ENCODE measurements around the gene PDGFRB. TPM values are rescaled to one million over a fixed set of nuclear protein-coding genes. Genes with fewer than 3 reads are reported as not detected.

Gene PDGFRB
- total RNA-seq, 1 donor from 2014 or later, result 2.9 TPM

DNA sequence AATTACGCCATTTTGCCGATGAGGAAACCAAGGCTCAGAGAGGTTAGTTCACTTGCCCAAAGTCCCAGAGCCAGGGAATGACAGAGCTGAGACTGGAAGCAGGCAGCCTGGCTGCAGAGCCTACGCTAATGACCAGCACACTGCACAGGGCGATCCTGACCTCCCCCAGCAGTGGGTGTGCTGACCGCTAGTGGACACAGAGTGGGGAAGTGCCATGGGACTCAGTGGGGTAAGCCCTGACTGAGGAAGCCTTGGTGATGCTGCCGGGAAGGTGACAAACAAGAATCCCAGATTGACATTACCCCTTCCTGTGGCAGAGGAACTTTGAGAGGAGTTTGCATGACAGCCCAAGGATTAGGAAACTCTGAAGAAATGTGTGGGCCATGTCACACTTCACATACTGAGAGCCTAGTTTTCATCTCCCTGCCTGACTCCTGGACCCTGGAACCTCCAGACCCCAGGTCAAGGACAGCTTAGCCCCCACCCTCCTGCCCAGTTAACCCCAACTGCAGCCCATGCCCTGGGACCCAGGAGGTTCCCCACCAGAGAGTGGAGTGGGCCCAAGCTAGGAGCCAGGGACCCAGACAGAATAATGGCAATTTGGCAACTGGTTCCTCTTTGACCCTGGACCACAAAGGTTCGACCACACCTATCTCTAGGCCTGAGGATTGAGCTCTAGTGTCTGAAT is 49.6 kb downstream of the PDGFRB start:
- DNase-seq, result no peak
- TF ChIP-seq, protein P1, sequence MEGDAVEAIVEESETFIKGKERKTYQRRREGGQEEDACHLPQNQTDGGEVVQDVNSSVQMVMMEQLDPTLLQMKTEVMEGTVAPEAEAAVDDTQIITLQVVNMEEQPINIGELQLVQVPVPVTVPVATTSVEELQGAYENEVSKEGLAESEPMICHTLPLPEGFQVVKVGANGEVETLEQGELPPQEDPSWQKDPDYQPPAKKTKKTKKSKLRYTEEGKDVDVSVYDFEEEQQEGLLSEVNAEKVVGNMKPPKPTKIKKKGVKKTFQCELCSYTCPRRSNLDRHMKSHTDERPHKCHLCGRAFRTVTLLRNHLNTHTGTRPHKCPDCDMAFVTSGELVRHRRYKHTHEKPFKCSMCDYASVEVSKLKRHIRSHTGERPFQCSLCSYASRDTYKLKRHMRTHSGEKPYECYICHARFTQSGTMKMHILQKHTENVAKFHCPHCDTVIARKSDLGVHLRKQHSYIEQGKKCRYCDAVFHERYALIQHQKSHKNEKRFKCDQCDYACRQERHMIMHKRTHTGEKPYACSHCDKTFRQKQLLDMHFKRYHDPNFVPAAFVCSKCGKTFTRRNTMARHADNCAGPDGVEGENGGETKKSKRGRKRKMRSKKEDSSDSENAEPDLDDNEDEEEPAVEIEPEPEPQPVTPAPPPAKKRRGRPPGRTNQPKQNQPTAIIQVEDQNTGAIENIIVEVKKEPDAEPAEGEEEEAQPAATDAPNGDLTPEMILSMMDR (IDR thresholded peaks at IDR 0.05; ENCODE audit: partially characterized antibody, unreplicated experiment), result no peak
- H3K4me1 Mint-ChIP-seq (ENCODE audit: low read depth, unreplicated experiment), result no peaks in the 10 kb centered on the region
- H3K4me3 Mint-ChIP-seq (ENCODE audit: unreplicated experiment), result no peak overlapping the region
- peaks cover 2% of the 10 kb centered on the region for H3K27me3 Mint-ChIP-seq (ENCODE audit: unreplicated experiment)
- H3K27ac Mint-ChIP-seq (ENCODE audit: unreplicated experiment), result no peak overlapping the region
- H3K36me3 Mint-ChIP-seq (ENCODE audit: unreplicated experiment), result no peaks in the 10 kb centered on the region
- H3K9me3 Mint-ChIP-seq (ENCODE audit: unreplicated experiment), result peaks cover 2% of the 10 kb centered on the region

DNA sequence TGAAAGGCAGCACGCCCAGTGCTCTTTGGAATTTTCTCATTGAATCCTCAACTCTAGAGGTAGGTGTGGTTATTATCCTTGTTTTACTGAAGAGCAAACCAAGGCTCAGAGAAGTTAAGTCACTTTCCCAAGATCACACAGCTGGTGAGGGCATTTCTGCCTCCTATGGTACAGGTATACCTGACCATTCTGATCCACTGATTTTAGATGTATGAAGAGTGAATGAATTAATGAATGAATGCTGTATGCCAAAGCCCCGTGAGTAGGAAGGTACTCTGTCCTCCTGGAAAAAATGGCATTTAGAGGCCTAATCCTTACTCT is 51.1 kb downstream of the PDGFRB start:
- no peak for DNase-seq
- TF ChIP-seq, protein P1 (IDR thresholded peaks at IDR 0.05; ENCODE audit: partially characterized antibody, unreplicated experiment), result no peak
- Mint-ChIP-seq H3K27ac (ENCODE audit: unreplicated experiment) (no peak overlapping the region), H3K4me3 (ENCODE audit: unreplicated experiment) (no peak overlapping the region), H3K27me3 (ENCODE audit: unreplicated experiment) (peaks cover 2% of the 10 kb centered on the region), H3K36me3 (ENCODE audit: unreplicated experiment) (no peaks in the 10 kb centered on the region), H3K9me3 (ENCODE audit: unreplicated experiment) (peaks cover 2% of the 10 kb centered on the region), H3K4me1 (ENCODE audit: low read depth, unreplicated experiment) (no peaks in the 10 kb centered on the region)

DNA sequence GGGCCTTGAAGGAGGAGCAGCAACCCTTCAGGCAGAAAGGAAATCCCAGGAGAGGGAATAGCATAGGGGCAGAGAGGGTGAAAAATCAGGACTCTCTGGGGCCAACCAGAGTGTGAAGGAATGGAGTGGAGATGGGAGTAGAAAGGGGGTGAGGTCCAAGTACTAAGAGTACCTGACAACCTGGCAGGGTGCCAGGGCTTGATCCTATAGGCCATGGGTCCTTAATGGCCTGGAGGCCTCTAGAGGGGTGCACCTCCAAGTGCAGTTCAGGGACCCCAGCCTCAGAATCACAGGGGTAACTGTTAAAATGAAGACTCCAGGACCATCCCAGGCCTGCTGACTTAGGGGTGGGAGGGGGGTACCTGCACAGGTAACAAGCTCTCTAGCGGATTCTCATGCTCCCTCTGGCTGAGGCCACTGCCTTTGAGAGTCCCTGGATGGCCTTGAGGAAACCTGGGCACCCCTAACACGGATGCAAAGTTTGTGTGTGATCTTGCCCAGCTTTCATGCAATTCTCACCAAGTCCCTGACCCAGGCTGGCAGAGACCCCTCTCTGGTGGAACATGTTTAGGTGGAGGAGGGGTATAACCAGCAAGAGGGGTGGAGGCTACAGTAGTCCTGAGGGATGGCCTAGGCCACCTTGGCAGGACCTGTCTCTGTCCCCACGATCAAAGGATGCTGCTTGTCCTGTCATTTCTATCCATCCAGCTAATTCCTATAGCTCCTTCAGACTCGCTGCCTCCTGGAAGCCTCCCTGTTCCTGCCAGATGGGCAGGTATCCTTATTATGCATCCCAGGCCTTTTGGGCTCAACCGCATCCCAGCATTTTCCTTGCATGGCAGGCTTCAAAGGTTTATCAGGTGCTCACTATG is 51.7 kb downstream of the PDGFRB start:
- H3K27me3 Mint-ChIP-seq (ENCODE audit: unreplicated experiment), result peaks cover 2% of the 10 kb centered on the region
- H3K36me3 Mint-ChIP-seq (ENCODE audit: unreplicated experiment), result no peaks in the 10 kb centered on the region
- H3K4me1 Mint-ChIP-seq (ENCODE audit: low read depth, unreplicated experiment), result no peaks in the 10 kb centered on the region
- no peak for DNase-seq
- TF ChIP-seq, protein P1 (IDR thresholded peaks at IDR 0.05; ENCODE audit: partially characterized antibody, unreplicated experiment), result no peak
- H3K4me3 Mint-ChIP-seq (ENCODE audit: unreplicated experiment), result no peak overlapping the region
- peaks cover 2% of the 10 kb centered on the region for H3K9me3 Mint-ChIP-seq (ENCODE audit: unreplicated experiment)
- H3K27ac Mint-ChIP-seq (ENCODE audit: unreplicated experiment), result no peak overlapping the region

DNA sequence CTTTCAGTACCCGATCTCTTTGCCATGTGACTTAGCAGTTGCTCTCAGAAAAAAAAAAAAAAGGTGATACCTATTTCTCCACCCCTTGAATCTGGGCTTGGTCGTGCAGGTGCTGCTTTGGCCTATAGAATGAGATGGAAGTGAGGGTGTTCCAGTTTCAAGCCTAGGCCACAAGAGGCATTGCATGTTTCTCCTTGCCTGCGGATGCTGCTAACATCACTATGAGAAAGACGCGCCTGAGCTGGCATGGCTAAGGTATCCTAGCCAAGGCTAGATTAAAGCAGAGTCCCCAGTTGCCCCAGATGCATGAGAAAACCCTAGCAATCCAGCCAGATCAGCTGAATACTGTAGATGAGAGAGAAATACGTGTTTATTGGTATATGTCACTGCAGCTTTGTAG is 54.6 kb downstream of the PDGFRB start:
- H3K36me3 Mint-ChIP-seq (ENCODE audit: unreplicated experiment), result no peaks in the 10 kb centered on the region
- H3K27ac Mint-ChIP-seq (ENCODE audit: unreplicated experiment), result no peak overlapping the region
- no peaks in the 10 kb centered on the region for H3K4me1 Mint-ChIP-seq (ENCODE audit: low read depth, unreplicated experiment)
- DNase-seq, result no peak
- peaks cover 2% of the 10 kb centered on the region for H3K9me3 Mint-ChIP-seq (ENCODE audit: unreplicated experiment)
- H3K4me3 Mint-ChIP-seq (ENCODE audit: unreplicated experiment), result no peak overlapping the region
- TF ChIP-seq, protein P1 (IDR thresholded peaks at IDR 0.05; ENCODE audit: partially characterized antibody, unreplicated experiment), result no peak
- H3K27me3 Mint-ChIP-seq (ENCODE audit: unreplicated experiment), result no peaks in the 10 kb centered on the region

DNA sequence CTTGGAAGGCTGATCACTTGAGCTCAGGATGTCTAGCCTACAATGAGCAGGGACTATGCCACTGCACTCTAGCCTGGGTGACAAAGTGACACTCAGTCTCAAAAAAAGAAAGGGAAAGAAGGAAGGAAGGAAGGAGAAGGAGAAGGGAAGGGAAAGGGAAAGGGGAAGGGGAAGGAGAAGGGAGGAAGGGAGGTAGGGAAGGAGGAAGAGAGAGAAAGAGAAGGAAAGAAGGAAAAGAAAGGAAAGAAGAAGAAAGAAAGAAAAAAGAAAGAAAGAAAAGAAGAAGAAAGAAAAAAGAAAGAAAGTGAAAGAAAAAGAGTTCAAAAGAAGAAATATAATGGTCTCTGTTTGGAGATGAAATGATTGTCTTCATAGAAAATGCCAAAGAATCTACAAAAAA is 58.5 kb downstream of the PDGFRB start:
- no peak for DNase-seq
- TF ChIP-seq, protein P1 (IDR thresholded peaks at IDR 0.05; ENCODE audit: partially characterized antibody, unreplicated experiment), result no peak
- Mint-ChIP-seq H3K9me3 (ENCODE audit: unreplicated experiment) (no peaks in the 10 kb centered on the region), H3K4me1 (ENCODE audit: low read depth, unreplicated experiment) (no peaks in the 10 kb centered on the region), H3K36me3 (ENCODE audit: unreplicated experiment) (no peaks in the 10 kb centered on the region), H3K27me3 (ENCODE audit: unreplicated experiment) (peaks cover 1% of the 10 kb centered on the region), H3K4me3 (ENCODE audit: unreplicated experiment) (no peak overlapping the region), H3K27ac (ENCODE audit: unreplicated experiment) (no peak overlapping the region)

Measured in glutamatergic neuron (in vitro differentiated cells).